Fibroblast of the aortic adventitia (primary cell): ENCODE measurements around the gene TFPT. TPM values are rescaled to one million over a fixed set of nuclear protein-coding genes. Genes with fewer than 3 reads are reported as not detected.

Source experiments
- DNase-seq: peaks from one replicate; pipeline ENCODE4 v3.0.0-alpha.2; 2010; ENCODE audit warnings: low read depth
- H3K4me3 ChIP-seq: 2 replicates; pipeline ENCODE4 v1.5.1; 2011; ENCODE audit warnings: low read depth, mild to moderate bottlenecking, control low read depth, low read length, moderate library complexity
- CTCF ChIP-seq: IDR thresholded peaks from 2 replicates; pipeline ENCODE4 v1.5.1; 2011; ENCODE audit warnings: mild to moderate bottlenecking, low read length, control low read depth, inconsistent platforms; ENCODE audit not compliant: insufficient read depth
- total RNA-seq: library from RNA; depleted of rRNA; stranded (reverse); fragments of >200 nt; gene quantifications from 2 replicates; pipeline ENCODE4 v1.2.3, GENCODE V29; 2012; ENCODE audit warnings: low replicate concordance

The TFPT gene
- total RNA-seq, 1 donor: 8.9 TPM

DNA sequence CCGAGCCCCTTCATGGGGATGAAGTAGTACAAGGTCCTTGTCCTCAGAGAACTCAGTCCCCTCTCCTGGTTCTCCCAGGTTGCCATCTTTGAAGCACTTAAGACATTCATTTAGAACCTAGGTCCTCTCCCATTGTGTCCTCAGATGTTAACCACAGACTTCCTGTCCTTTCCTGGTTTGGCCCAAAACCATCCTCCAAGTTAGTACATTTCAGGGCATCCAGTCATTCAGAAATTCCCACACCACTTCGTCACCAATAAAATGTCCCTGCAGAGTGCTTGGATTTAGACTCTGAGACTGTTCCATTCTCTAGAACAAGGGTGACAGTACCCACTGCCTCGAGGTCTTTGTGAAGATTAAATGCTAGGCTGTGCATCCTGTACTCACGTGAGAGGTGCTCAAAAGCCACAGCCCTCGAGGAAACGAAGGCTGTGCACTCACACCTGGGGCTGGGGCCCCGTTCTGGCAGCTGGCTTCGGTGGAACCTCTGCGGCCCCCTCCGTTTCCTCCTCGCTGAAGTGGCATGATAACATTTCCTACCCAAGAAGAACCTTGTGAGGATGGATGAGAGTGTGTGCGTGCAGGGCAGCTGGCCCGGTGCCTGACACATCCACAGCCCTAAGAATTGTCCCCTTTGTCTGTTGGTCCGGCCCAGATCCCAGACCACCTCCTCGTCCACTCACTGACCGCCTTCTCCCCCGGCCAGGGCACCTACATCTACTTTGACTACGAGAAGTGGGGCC lies 39.3 kb upstream of the TFPT start:
- H3K4me3 ChIP-seq: no peak overlapping the region
- DNase-seq: no peak
- TF ChIP-seq CTCF: no peak

GRCh38 chr19:54153731-54154326 lies 38.4 kb upstream of the TFPT start:
- TF ChIP-seq CTCF: no peak
- H3K4me3 ChIP-seq: no peak overlapping the region
- DNase-seq: no peak

DNA sequence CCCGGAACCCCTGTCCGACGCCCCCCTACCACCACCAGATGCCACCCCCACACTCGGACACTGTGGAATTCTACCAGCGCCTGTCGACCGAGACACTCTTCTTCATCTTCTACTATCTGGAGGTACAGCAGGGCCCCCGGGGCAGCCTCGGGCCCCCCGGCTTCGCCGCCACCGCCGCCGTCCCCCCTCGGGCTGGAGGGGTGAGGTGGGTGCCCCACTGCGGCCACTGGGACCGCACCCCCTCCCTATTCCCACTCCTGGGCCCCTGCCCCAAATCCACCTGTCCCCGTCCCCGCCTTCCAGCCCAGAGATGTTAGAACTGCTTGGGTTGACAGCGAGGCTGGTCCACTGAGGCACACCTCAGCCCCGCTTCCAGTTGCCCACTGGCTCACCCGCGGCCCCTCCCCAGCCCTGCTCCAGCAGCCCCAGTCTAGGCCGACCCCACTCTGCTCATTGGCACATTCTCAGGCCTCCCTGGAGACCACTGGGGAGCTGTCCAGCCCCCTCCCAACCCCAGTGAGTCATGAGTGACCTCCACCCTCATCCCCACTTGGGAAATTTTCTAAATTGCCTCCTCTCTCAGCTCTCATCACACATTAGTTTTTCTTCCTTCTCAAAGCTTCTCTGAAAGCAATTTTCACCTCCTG lies 37.5 kb upstream of the TFPT start:
- TF ChIP-seq CTCF: no peak
- H3K4me3 ChIP-seq: no peak overlapping the region
- DNase-seq: no peak

GRCh38 chr19:54152267-54152666 lies 36.8 kb upstream of the TFPT start:
- no peak overlapping the region for H3K4me3 ChIP-seq
- no peak for DNase-seq
- no peak for TF ChIP-seq CTCF

- no peak for TF ChIP-seq CTCF
- H3K4me3 ChIP-seq: no peak overlapping the region
- no peak for DNase-seq
These were observed 36.0 kb upstream of the TFPT start for GRCh38 chr19:54151362-54152035.

GRCh38 chr19:54149021-54149812 lies 33.8 kb upstream of the TFPT start:
- no peak for TF ChIP-seq CTCF
- DNase-seq: no peak
- H3K4me3 ChIP-seq: no peak overlapping the region
